ENCODE results near the gene FXYD3.
"Not testable (repeated sequence)": the region's sequence is repeated elsewhere in the genome, so short reads cannot be mapped to it uniquely, and the experiment has no call there.

Gene FXYD3

DNA sequence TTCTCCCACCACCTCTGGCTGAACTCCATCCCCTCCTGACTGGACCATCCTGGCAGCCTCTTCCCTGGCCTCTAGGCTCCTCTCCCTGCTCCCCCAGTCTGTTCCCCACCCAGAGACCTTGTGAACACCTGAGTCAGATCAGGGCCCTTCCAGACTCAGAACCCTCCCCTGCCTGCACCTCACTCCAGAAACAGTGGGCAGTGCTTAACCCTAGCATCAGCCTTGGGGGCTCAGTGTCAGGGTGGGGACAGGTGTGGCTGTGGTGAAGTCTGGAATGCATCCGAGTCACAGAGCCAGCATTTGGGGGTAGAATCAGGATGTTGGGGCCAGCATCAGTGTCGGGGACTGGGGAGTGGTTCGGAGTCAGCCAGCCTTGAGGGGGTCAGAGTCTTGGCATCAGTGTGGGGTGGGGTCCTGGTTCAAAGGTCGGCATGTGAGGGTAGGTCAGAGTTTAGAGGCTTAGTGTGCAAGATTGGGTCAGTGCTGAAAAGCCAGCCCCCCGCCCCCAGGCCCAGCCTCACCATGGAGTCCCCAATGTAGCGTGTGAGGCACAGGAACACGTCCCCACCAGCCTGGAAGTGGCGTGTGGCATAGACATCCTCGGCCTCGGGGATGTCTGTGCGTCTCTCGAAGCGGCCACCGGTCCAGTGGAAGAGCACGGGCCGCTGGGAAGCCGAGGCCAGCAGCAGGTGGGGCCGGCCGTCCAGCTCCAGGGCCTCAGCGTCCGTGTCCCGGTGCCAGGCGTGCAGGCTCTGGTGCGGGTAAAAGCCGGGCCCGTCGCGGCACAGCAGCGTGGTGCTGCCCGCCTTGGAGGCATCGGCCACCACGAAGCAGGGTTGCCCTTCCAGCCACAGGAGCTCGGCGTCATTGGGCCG lies 10.4 kb downstream of the FXYD3 start:
- no peak for DNase-seq (ENCODE audit: low spot score)
- Histone ChIP-seq H3K27me3 (ENCODE audit: insufficient read depth, poor library complexity, severe bottlenecking) (no peaks in the 10 kb centered on the region), H3K9me3 (ENCODE audit: severe bottlenecking) (no peaks in the 10 kb centered on the region), H3K27ac (ENCODE audit: poor library complexity, severe bottlenecking) (no peak overlapping the region), H3K4me3 (ENCODE audit: severe bottlenecking) (no peak overlapping the region), H3K36me3 (ENCODE audit: low read depth) (peaks cover 26% of the 10 kb centered on the region), H3K4me1 (ENCODE audit: insufficient read depth, poor library complexity, severe bottlenecking) (peaks cover 45% of the 10 kb centered on the region)
- TF ChIP-seq, protein P1, sequence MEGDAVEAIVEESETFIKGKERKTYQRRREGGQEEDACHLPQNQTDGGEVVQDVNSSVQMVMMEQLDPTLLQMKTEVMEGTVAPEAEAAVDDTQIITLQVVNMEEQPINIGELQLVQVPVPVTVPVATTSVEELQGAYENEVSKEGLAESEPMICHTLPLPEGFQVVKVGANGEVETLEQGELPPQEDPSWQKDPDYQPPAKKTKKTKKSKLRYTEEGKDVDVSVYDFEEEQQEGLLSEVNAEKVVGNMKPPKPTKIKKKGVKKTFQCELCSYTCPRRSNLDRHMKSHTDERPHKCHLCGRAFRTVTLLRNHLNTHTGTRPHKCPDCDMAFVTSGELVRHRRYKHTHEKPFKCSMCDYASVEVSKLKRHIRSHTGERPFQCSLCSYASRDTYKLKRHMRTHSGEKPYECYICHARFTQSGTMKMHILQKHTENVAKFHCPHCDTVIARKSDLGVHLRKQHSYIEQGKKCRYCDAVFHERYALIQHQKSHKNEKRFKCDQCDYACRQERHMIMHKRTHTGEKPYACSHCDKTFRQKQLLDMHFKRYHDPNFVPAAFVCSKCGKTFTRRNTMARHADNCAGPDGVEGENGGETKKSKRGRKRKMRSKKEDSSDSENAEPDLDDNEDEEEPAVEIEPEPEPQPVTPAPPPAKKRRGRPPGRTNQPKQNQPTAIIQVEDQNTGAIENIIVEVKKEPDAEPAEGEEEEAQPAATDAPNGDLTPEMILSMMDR (IDR thresholded peaks at IDR 0.05; ENCODE audit: poor library complexity, severe bottlenecking) = no peak
- ATAC-seq (ENCODE audit: low read depth) = no peak

DNA sequence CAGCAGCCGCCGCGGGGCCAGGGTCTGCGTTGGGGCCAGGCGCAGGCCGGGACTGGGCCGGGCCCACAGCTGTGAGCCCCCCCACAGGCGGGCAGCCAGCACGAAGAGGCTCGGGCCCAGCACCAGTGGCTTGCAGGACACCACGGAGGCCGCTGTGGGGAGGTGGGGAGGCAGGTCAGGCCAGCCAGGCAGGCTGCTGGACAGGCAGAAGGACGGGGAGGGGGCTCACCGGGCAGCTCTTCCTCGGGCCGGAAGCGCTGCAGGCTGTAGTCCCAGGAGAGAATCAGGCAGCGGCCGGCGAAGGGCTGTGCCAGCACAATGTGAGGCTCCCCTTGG lies 11.0 kb downstream of the FXYD3 start:
- Histone ChIP-seq H3K4me1 (ENCODE audit: insufficient read depth, poor library complexity, severe bottlenecking) (peaks cover 39% of the 10 kb centered on the region), H3K27ac (ENCODE audit: poor library complexity, severe bottlenecking) (no peak overlapping the region), H3K9me3 (ENCODE audit: severe bottlenecking) (no peaks in the 10 kb centered on the region), H3K27me3 (ENCODE audit: insufficient read depth, poor library complexity, severe bottlenecking) (no peaks in the 10 kb centered on the region), H3K36me3 (ENCODE audit: low read depth) (peaks cover 20% of the 10 kb centered on the region), H3K4me3 (ENCODE audit: severe bottlenecking) (no peak overlapping the region)
- TF ChIP-seq, protein P1 (IDR thresholded peaks at IDR 0.05; ENCODE audit: poor library complexity, severe bottlenecking) = no peak
- ATAC-seq (ENCODE audit: low read depth) (no peak), DNase-seq (ENCODE audit: low spot score) (no peak)

DNA sequence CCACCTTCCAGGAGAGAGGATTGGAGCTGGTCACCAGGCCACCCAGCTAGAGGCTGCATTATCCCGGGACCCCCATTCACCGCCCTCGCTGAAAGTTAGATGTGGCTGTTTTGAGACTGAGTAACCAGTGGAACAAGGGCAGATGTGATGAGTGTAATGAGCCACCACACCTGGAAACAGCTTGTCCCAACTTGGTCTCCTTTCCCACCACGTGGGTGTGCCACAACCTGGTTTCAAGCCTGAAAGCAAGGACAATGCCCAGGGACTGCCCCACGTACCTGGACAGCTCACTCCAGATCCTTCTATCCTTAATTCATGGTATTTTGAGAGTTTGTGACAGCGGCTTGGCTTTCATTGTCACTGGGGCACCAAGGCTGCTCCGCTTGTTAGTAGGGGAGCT lies 12.2 kb downstream of the FXYD3 start:
- H3K4me1 ChIP-seq (ENCODE audit: insufficient read depth, poor library complexity, severe bottlenecking) = peaks cover 26% of the 10 kb centered on the region
- no peak overlapping the region for H3K27ac ChIP-seq (ENCODE audit: poor library complexity, severe bottlenecking)
- H3K4me3 ChIP-seq (ENCODE audit: severe bottlenecking) = no peak overlapping the region
- TF ChIP-seq, protein P1 (IDR thresholded peaks at IDR 0.05; ENCODE audit: poor library complexity, severe bottlenecking) = no peak
- DNase-seq (ENCODE audit: low spot score) = no peak
- no peaks in the 10 kb centered on the region for H3K27me3 ChIP-seq (ENCODE audit: insufficient read depth, poor library complexity, severe bottlenecking)
- H3K36me3 ChIP-seq (ENCODE audit: low read depth) = peaks cover 8% of the 10 kb centered on the region; the same call in 1 of the 2 replicates
- no peak for ATAC-seq (ENCODE audit: low read depth)
- H3K9me3 ChIP-seq (ENCODE audit: severe bottlenecking) = no peaks in the 10 kb centered on the region

DNA sequence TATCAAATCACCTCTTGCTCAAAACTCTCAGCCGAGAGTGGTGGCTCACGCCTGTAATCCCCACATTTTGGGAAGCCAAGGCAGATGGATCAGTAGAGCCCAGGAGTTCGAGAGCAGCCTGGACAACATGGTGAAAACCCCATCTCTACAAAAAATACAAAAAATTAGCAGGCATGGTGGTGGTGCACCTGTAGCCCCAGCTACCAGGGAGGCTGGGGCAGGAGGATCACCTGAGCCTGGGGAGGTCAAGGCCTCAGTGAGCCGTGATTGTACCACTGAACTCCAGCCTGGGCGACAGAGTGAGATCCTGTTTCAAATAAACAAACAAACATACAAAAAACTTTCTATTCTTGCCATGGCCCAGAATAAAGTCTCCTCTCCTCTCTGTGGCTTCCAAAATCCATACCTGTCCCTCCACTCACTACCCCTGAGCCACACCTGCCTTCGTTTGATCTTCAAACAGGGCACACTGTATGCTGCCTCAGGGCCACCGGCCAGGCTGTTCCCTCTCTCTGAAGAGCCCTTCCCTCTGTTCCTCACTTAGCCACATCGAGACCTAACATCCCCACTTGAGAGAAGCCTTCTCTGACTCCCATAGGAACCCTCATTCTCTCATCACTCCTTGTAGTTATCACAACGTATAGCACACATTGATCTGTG lies 12.9 kb downstream of the FXYD3 start:
- TF ChIP-seq, protein P1 (IDR thresholded peaks at IDR 0.05; ENCODE audit: poor library complexity, severe bottlenecking) = no peak

DNA sequence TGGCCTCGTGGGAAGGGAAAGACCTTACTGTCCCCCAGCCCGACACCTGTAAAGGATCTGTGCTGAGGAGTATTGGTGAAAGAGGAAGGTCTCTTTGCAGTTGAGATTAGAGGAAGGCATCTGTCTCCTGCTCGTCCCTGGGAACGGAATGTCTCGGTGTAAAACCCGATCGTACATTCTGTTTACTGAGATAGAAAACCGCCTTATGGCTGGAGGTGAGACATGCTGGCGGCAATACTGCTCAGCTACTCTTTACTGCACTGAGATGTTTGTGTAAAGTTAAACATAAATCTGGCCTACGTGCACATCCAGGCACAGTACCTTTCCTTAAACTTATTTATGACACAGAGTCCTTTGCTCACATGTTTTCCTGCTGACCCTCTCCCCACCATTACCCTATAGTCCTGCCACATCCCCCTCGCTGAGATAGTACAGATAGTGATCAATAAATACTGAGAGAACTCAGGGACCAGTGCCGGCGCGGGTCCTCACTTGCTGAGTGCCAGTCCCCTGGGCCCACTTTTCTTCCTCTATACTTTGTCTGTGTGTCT lies 14.2 kb downstream of the FXYD3 start:
- H3K36me3 ChIP-seq (ENCODE audit: low read depth); H3K27me3 ChIP-seq (ENCODE audit: insufficient read depth, poor library complexity, severe bottlenecking); H3K4me3 ChIP-seq (ENCODE audit: severe bottlenecking); H3K9me3 ChIP-seq (ENCODE audit: severe bottlenecking); ATAC-seq (ENCODE audit: low read depth); DNase-seq (ENCODE audit: low spot score); H3K4me1 ChIP-seq (ENCODE audit: insufficient read depth, poor library complexity, severe bottlenecking); H3K27ac ChIP-seq (ENCODE audit: poor library complexity, severe bottlenecking): not testable (repeated sequence)

More for the DNA sequence above, 12.9 kb downstream of the FXYD3 start:
- H3K27me3 ChIP-seq (ENCODE audit: insufficient read depth, poor library complexity, severe bottlenecking) = no peaks in the 10 kb centered on the region
- DNase-seq (ENCODE audit: low spot score) (no peak), ATAC-seq (ENCODE audit: low read depth) (no peak)
- H3K9me3 ChIP-seq (ENCODE audit: severe bottlenecking) = no peaks in the 10 kb centered on the region
- peaks cover 4% of the 10 kb centered on the region; the same call in 1 of the 2 replicates for H3K36me3 ChIP-seq (ENCODE audit: low read depth)
- peaks cover 21% of the 10 kb centered on the region for H3K4me1 ChIP-seq (ENCODE audit: insufficient read depth, poor library complexity, severe bottlenecking)
- H3K4me3 ChIP-seq (ENCODE audit: severe bottlenecking) = no peak overlapping the region
- no peak overlapping the region for H3K27ac ChIP-seq (ENCODE audit: poor library complexity, severe bottlenecking)

Measured in RWPE2 (cell line).